GM18951 (cell line): ENCODE results near the gene IFIT5.
"Not testable (repeated sequence)": the region's sequence is repeated elsewhere in the genome, so short reads cannot be mapped to it uniquely, and the experiment has no call there.

ENCODE experiments used
- POLR2A ChIP-seq: IDR thresholded peaks from 4 replicates; pipeline ENCODE4 v1.6.1; 2011; ENCODE audit warnings: mild to moderate bottlenecking; ENCODE audit not compliant: insufficient read length, insufficient read depth; ENCODE audit errors: extremely low read depth
- in situ Hi-C: fragments of 300-500 bp; cut with MboI; formaldehyde crosslinking; loops from one replicate; pipeline ENCODE4 v1.12.0; 2022; ENCODE audit warnings: low sequenced_read_pairs, mixed read lengths, inconsistent platforms; ENCODE audit not compliant: unreplicated experiment

The IFIT5 gene

GRCh38 chr10:89427629-89428028 is 13.3 kb downstream of the IFIT5 start:
- TF ChIP-seq POLR2A, result no peak
- in situ Hi-C loops, result loop anchor here (5.0 kb wide), 1 partner anchor 135 kb away; no protein-coding TSS in a partner anchor

- TF ChIP-seq POLR2A, result no peak
- in situ Hi-C loops, result loop anchor here (5.0 kb wide), 1 partner anchor 133 kb away; no protein-coding TSS in a partner anchor
Observed at GRCh38 chr10:89428877-89429276, 14.5 kb downstream of the IFIT5 start.

- no peak for TF ChIP-seq POLR2A
- in situ Hi-C loops, result no loop called here
Observed at GRCh38 chr10:89431977-89432376, 17.6 kb downstream of the IFIT5 start.

GRCh38 chr10:89438525-89438924 is 24.2 kb downstream of the IFIT5 start:
- TF ChIP-seq POLR2A, result no peak
- in situ Hi-C loops, result no loop called here

- in situ Hi-C loops, result no loop called here
- no peak for TF ChIP-seq POLR2A
Observed at GRCh38 chr10:89440226-89441009, 26.1 kb downstream of the IFIT5 start.

- in situ Hi-C loops, result no loop called here
- TF ChIP-seq POLR2A, result no peak
Observed at GRCh38 chr10:89442289-89442688, 27.9 kb downstream of the IFIT5 start.

- in situ Hi-C loops, result not testable (repeated sequence)
Observed at GRCh38 chr10:89444819-89445218, 30.5 kb downstream of the IFIT5 start.

GRCh38 chr10:89450901-89451300 is 36.5 kb downstream of the IFIT5 start:
- in situ Hi-C loops, result no loop called here
- TF ChIP-seq POLR2A, result no peak

GRCh38 chr10:89452193-89452592 is 37.8 kb downstream of the IFIT5 start:
- in situ Hi-C loops, result no loop called here
- TF ChIP-seq POLR2A, result no peak

- in situ Hi-C loops, result no loop called here
- no peak for TF ChIP-seq POLR2A
Observed at GRCh38 chr10:89454561-89455347, 40.4 kb downstream of the IFIT5 start.

- no peak for TF ChIP-seq POLR2A
- in situ Hi-C loops, result no loop called here
Observed at GRCh38 chr10:89458291-89458690, 43.9 kb downstream of the IFIT5 start.

GRCh38 chr10:89458784-89459183 is 44.4 kb downstream of the IFIT5 start:
- TF ChIP-seq POLR2A, result no peak
- in situ Hi-C loops, result no loop called here

- TF ChIP-seq POLR2A, result no peak
- in situ Hi-C loops, result no loop called here
Observed at GRCh38 chr10:89463846-89464537, 49.6 kb downstream of the IFIT5 start.
